ENCODE data around the gene SPINT2. TPM values are rescaled to one million over a fixed set of nuclear protein-coding genes. Genes with fewer than 3 reads are reported as not detected.
"Not testable (repeated sequence)": the region's sequence is repeated elsewhere in the genome, so short reads cannot be mapped to it uniquely, and the experiment has no call there.

Gene SPINT2
- total RNA-seq, 2 donors from 2014 or later: 349 to 932 TPM

GRCh38 chr19:38229585-38230073 lies 34.7 kb upstream of the SPINT2 start:
- Histone ChIP-seq H3K27ac (no peak overlapping the region), H3K4me3 (no peak overlapping the region), H3K9me3 (no peaks in the 10 kb centered on the region), H3K4me1 (replicated peaks) (peaks cover 12% of the 10 kb centered on the region), H3K36me3 (no peaks in the 10 kb centered on the region), H3K27me3 (replicated peaks; ENCODE audit: insufficient read depth) (peaks cover 12% of the 10 kb centered on the region)
- TF ChIP-seq CTCF (IDR thresholded peaks at IDR 0.05) (no peak), POLR2AphosphoS5 (IDR thresholded peaks at IDR 0.05) (no peak), POLR2A (IDR thresholded peaks at IDR 0.05) (no peak)
- intact Hi-C loops (cut with DNase I): loop anchor here (10.0 kb wide), 1 partner anchor 85 kb away; no protein-coding TSS in a partner anchor
- DNase-seq (ENCODE audit: low spot score): peak; percentile 31
- WGBS: 2% methylated on average over 28 of the region's 54 CpGs

GRCh38 chr19:38230506-38231133 lies 33.8 kb upstream of the SPINT2 start:
- WGBS: 58% methylated on average over 3 of the region's 3 CpGs
- Histone ChIP-seq H3K4me1 (replicated peaks) (peaks cover 12% of the 10 kb centered on the region), H3K27me3 (replicated peaks; ENCODE audit: insufficient read depth) (peaks cover 12% of the 10 kb centered on the region)
- H3K36me3 ChIP-seq; DNase-seq (ENCODE audit: low spot score); H3K27ac ChIP-seq; H3K4me3 ChIP-seq; H3K9me3 ChIP-seq: not testable (repeated sequence)
- intact Hi-C loops (cut with DNase I): loop anchor here (10.0 kb wide), 1 partner anchor 86 kb away; no protein-coding TSS in a partner anchor

GRCh38 chr19:38231918-38232317 lies 32.5 kb upstream of the SPINT2 start:
- Histone ChIP-seq H3K27ac (no peak overlapping the region), H3K36me3 (no peaks in the 10 kb centered on the region), H3K4me3 (no peak overlapping the region), H3K9me3 (no peaks in the 10 kb centered on the region), H3K4me1 (replicated peaks) (peaks cover 12% of the 10 kb centered on the region), H3K27me3 (replicated peaks; ENCODE audit: insufficient read depth) (peaks cover 10% of the 10 kb centered on the region)
- DNase-seq (ENCODE audit: low spot score): no peak
- intact Hi-C loops (cut with DNase I): loop anchor here (10.0 kb wide), 1 partner anchor 87 kb away; no protein-coding TSS in a partner anchor
- 92% methylated on average over 7 of the region's 7 CpGs for WGBS
- TF ChIP-seq POLR2AphosphoS5 (IDR thresholded peaks at IDR 0.05) (no peak), CTCF (IDR thresholded peaks at IDR 0.05) (no peak), POLR2A (IDR thresholded peaks at IDR 0.05) (no peak)

GRCh38 chr19:38233740-38234251 lies 30.6 kb upstream of the SPINT2 start:
- H3K27me3 ChIP-seq (replicated peaks; ENCODE audit: insufficient read depth): no peaks in the 10 kb centered on the region
- no peak overlapping the region for H3K4me3 ChIP-seq
- WGBS: 45% methylated on average over 6 of the region's 7 CpGs
- H3K36me3 ChIP-seq: no peaks in the 10 kb centered on the region
- intact Hi-C loops (cut with DNase I): loop anchor here (10.0 kb wide), 1 partner anchor 89 kb away; no protein-coding TSS in a partner anchor
- peak; percentile 47 for DNase-seq (ENCODE audit: low spot score)
- peaks cover 5% of the 10 kb centered on the region for H3K4me1 ChIP-seq (replicated peaks)
- no peaks in the 10 kb centered on the region for H3K9me3 ChIP-seq
- H3K27ac ChIP-seq: no peak overlapping the region
- TF ChIP-seq POLR2AphosphoS5 (IDR thresholded peaks at IDR 0.05) (peak; percentile 17), POLR2A (IDR thresholded peaks at IDR 0.05) (no peak), CTCF (IDR thresholded peaks at IDR 0.05) (peak; percentile 32 to 76 (median 70))

- intact Hi-C loops (cut with DNase I): loop anchor here (10.0 kb wide), 1 partner anchor 90 kb away; no protein-coding TSS in a partner anchor
- Histone ChIP-seq H3K4me3 (no peak overlapping the region), H3K36me3 (no peaks in the 10 kb centered on the region), H3K27me3 (replicated peaks; ENCODE audit: insufficient read depth) (no peaks in the 10 kb centered on the region), H3K4me1 (replicated peaks) (no peaks in the 10 kb centered on the region), H3K27ac (no peak overlapping the region), H3K9me3 (no peaks in the 10 kb centered on the region)
- TF ChIP-seq CTCF (IDR thresholded peaks at IDR 0.05) (no peak), POLR2A (IDR thresholded peaks at IDR 0.05) (no peak), POLR2AphosphoS5 (IDR thresholded peaks at IDR 0.05) (no peak)
- DNase-seq (ENCODE audit: low spot score): no peak
- 93% methylated on average over 4 of the region's 4 CpGs for WGBS
These were observed 29.8 kb upstream of the SPINT2 start for GRCh38 chr19:38234615-38235014.
